ENCODE results near the gene RFX4. TPM values are rescaled to one million over a fixed set of nuclear protein-coding genes. Genes with fewer than 3 reads are reported as not detected.

RFX4 gene
- total and polyA plus RNA-seq, 3 donors from 2014 or later = 52.7 to 217 (median 86.4) TPM

DNA sequence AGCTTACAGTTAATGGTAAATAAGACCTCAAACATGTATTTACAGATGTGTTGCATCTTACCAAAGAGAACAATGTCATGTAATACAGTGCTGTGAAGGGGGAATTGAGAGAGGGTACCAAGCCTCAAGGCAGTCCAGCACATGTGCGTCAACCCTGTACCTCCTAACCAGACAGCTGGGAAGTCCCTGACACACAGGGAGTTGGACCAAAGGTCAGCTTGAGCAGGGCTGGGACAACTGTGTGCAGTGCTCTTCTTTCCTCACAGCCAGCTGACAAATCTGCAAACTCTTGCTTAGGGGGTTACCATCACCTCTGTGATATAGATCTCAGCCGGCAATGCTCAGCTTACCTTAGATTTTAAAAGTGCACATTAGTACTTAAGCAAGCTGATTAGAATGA is 134.9 kb downstream of the RFX4 start:
- Histone ChIP-seq H3K27ac (no peak overlapping the region), H3K4me1 (no peaks in the 10 kb centered on the region), H3K27me3 (no peaks in the 10 kb centered on the region), H3K9me3 (no peaks in the 10 kb centered on the region), H3K4me3 (no peak overlapping the region), H3K36me3 (ENCODE audit: low read depth, missing control alignments) (no peaks in the 10 kb centered on the region)
- WGBS, 2 donors = 89 to 95% methylated on average over 2 of the region's 2 CpGs
- no peak for TF ChIP-seq CTCF (IDR thresholded peaks at IDR 0.05)
- intact Hi-C loops (cut with DNase I; ENCODE audit: low total_unique reads) = no loop called here
- no peak for DNase-seq

DNA sequence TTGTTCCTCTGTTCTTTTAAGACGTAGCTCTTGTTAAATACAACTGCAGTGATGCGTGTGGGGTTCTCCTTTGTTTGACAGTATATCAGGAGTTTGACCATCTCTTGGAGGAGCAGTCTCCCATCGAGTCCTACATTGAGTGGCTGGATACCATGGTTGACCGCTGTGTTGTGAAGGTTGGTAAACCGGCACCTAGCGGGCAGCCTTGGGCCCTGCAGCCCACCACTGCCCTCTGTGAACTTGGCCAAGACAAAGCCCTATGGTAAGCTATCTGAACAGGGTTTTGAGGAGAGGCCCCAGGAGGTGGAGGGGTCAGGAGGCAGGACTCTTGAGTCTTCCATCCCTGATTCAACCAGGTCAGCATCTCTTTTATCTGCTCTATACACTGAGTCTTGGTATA is 137.1 kb downstream of the RFX4 start:
- no peak for TF ChIP-seq POLR2A (IDR thresholded peaks at IDR 0.05)
- no peak for TF ChIP-seq CTCF (IDR thresholded peaks at IDR 0.05)
- Histone ChIP-seq H3K4me3 (no peak overlapping the region), H3K9me3 (no peaks in the 10 kb centered on the region), H3K27ac (no peak overlapping the region), H3K36me3 (ENCODE audit: low read depth, missing control alignments) (no peaks in the 10 kb centered on the region), H3K27me3 (no peaks in the 10 kb centered on the region), H3K4me1 (no peaks in the 10 kb centered on the region)
- DNase-seq = no peak
- WGBS, 2 donors = 90 to 95% methylated on average over 6 of the region's 6 CpGs
- intact Hi-C loops (cut with DNase I; ENCODE audit: low total_unique reads) = no loop called here

GRCh38 chr12:106720696-106721095 is 137.9 kb downstream of the RFX4 start:
- WGBS, 2 donors = 59% methylated on average over 6 of the region's 6 CpGs
- H3K9me3 ChIP-seq = no peaks in the 10 kb centered on the region
- no peak for TF ChIP-seq POLR2A (IDR thresholded peaks at IDR 0.05)
- TF ChIP-seq CTCF (IDR thresholded peaks at IDR 0.05) = no peak
- no peak for DNase-seq
- no peak overlapping the region for H3K4me3 ChIP-seq
- intact Hi-C loops (cut with DNase I; ENCODE audit: low total_unique reads) = no loop called here
- H3K27ac ChIP-seq = no peak overlapping the region
- H3K27me3 ChIP-seq = no peaks in the 10 kb centered on the region
- H3K4me1 ChIP-seq = no peaks in the 10 kb centered on the region
- no peaks in the 10 kb centered on the region for H3K36me3 ChIP-seq (ENCODE audit: low read depth, missing control alignments)

GRCh38 chr12:106721915-106722314 is 139.1 kb downstream of the RFX4 start:
- intact Hi-C loops (cut with DNase I; ENCODE audit: low total_unique reads) = no loop called here
- Histone ChIP-seq H3K36me3 (ENCODE audit: low read depth, missing control alignments) (no peaks in the 10 kb centered on the region), H3K27ac (no peak overlapping the region), H3K4me3 (no peak overlapping the region), H3K27me3 (no peaks in the 10 kb centered on the region), H3K4me1 (no peaks in the 10 kb centered on the region), H3K9me3 (no peaks in the 10 kb centered on the region)
- DNase-seq = no peak
- 92 to 94% methylated on average over 1 of the region's 1 CpG for WGBS, 2 donors
- TF ChIP-seq CTCF (IDR thresholded peaks at IDR 0.05) (no peak), POLR2A (IDR thresholded peaks at IDR 0.05) (no peak)

DNA sequence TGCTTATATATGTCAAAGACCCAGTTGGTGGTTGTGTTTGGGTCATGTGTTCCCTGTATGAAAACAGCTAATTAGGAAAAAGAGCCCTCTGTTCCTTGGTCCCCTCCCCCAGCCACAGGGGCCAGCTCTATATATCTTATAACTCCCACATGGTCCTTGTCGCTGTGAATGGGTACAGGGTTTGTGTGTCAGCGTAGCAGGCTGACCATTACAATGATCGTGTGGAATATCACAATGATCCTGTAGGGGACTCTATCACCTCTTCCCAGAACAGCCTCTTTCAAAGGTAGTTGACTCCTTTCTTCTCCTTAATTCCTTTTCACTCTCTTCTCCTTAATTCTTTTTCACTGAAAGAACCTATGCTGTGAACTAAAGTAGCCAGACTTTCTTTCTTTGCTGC is 140.0 kb downstream of the RFX4 start:
- no peak for DNase-seq
- no peaks in the 10 kb centered on the region for H3K9me3 ChIP-seq
- no peaks in the 10 kb centered on the region for H3K27me3 ChIP-seq
- 60 to 67% methylated on average over 3 of the region's 3 CpGs for WGBS, 2 donors
- H3K4me1 ChIP-seq = no peaks in the 10 kb centered on the region
- intact Hi-C loops (cut with DNase I; ENCODE audit: low total_unique reads) = no loop called here
- no peaks in the 10 kb centered on the region for H3K36me3 ChIP-seq (ENCODE audit: low read depth, missing control alignments)
- H3K4me3 ChIP-seq = no peak overlapping the region
- TF ChIP-seq CTCF (IDR thresholded peaks at IDR 0.05) = no peak
- no peak for TF ChIP-seq POLR2A (IDR thresholded peaks at IDR 0.05)
- H3K27ac ChIP-seq = no peak overlapping the region

Data from testis (tissue), 3 donors.